ENCODE measurements around the gene CLCNKA.
"Not testable (repeated sequence)": the region's sequence is repeated elsewhere in the genome, so short reads cannot be mapped to it uniquely, and the experiment has no call there.

The CLCNKA gene

GRCh38 chr1:15997637-15998280 lies 24.1 kb upstream of the CLCNKA start:
- Histone ChIP-seq H3K4me2 (ENCODE audit: low read length) (no peak overlapping the region), H3K79me2 (ENCODE audit: insufficient read depth, low read length) (no peaks in the 10 kb centered on the region), H3K9me2 (ENCODE audit: low read depth, low read length) (no peaks in the 10 kb centered on the region), H3F3A (ENCODE audit: insufficient read depth, low read length) (no peaks in the 10 kb centered on the region), H3K27me3 (ENCODE audit: insufficient read depth, low read length) (peaks cover 11% of the 10 kb centered on the region; the same call in 1 of the 2 replicates), H4K20me1 (ENCODE audit: insufficient read depth, low read length) (no peaks in the 10 kb centered on the region), H3K4me1 (ENCODE audit: insufficient read depth, low read length, severe bottlenecking) (no peaks in the 10 kb centered on the region), H3K4me3 (ENCODE audit: low read depth, low read length, poor library complexity, severe bottlenecking) (no peak overlapping the region), H3K36me3 (ENCODE audit: insufficient read depth, low read length) (no peaks in the 10 kb centered on the region), H3K9ac (ENCODE audit: low read length) (no peak overlapping the region), H2AFZ (ENCODE audit: low read length) (no peak overlapping the region), H3K27ac (ENCODE audit: low read depth, low read length, poor library complexity, severe bottlenecking) (no peak overlapping the region), H3K9me3 (ENCODE audit: low read length) (no peaks in the 10 kb centered on the region)
- TF ChIP-seq CTCF (IDR thresholded peaks at IDR 0.05; ENCODE audit: low read length) = no peak
- no peak for TF ChIP-seq EZH2 (IDR thresholded peaks at IDR 0.05; ENCODE audit: borderline replicate concordance, low read length)

GRCh38 chr1:15998929-15999328 lies 22.9 kb upstream of the CLCNKA start:
- Histone ChIP-seq H3K9me3 (ENCODE audit: low read length) (no peaks in the 10 kb centered on the region), H2AFZ (ENCODE audit: low read length) (no peak overlapping the region), H3K36me3 (ENCODE audit: insufficient read depth, low read length) (no peaks in the 10 kb centered on the region), H3K9me2 (ENCODE audit: low read depth, low read length) (no peaks in the 10 kb centered on the region), H3K27me3 (ENCODE audit: insufficient read depth, low read length) (peaks cover 4% of the 10 kb centered on the region; the same call in 1 of the 2 replicates), H3K4me2 (ENCODE audit: low read length) (no peak overlapping the region), H3F3A (ENCODE audit: insufficient read depth, low read length) (no peaks in the 10 kb centered on the region), H3K27ac (ENCODE audit: low read depth, low read length, poor library complexity, severe bottlenecking) (no peak overlapping the region), H3K79me2 (ENCODE audit: insufficient read depth, low read length) (no peaks in the 10 kb centered on the region), H3K9ac (ENCODE audit: low read length) (no peak overlapping the region), H3K4me3 (ENCODE audit: low read depth, low read length, poor library complexity, severe bottlenecking) (no peak overlapping the region), H3K4me1 (ENCODE audit: insufficient read depth, low read length, severe bottlenecking) (no peaks in the 10 kb centered on the region), H4K20me1 (ENCODE audit: insufficient read depth, low read length) (no peaks in the 10 kb centered on the region)
- TF ChIP-seq CTCF (IDR thresholded peaks at IDR 0.05; ENCODE audit: low read length) (no peak), EZH2 (IDR thresholded peaks at IDR 0.05; ENCODE audit: borderline replicate concordance, low read length) (no peak)

GRCh38 chr1:16001274-16001673 lies 20.6 kb upstream of the CLCNKA start:
- H4K20me1 ChIP-seq (ENCODE audit: insufficient read depth, low read length); H3K36me3 ChIP-seq (ENCODE audit: insufficient read depth, low read length); H3F3A ChIP-seq (ENCODE audit: insufficient read depth, low read length); H3K4me3 ChIP-seq (ENCODE audit: low read depth, low read length, poor library complexity, severe bottlenecking); H3K79me2 ChIP-seq (ENCODE audit: insufficient read depth, low read length); H3K9me2 ChIP-seq (ENCODE audit: low read depth, low read length); H3K9ac ChIP-seq (ENCODE audit: low read length); H3K4me1 ChIP-seq (ENCODE audit: insufficient read depth, low read length, severe bottlenecking); H3K9me3 ChIP-seq (ENCODE audit: low read length); H3K27me3 ChIP-seq (ENCODE audit: insufficient read depth, low read length); H3K4me2 ChIP-seq (ENCODE audit: low read length); H2AFZ ChIP-seq (ENCODE audit: low read length); H3K27ac ChIP-seq (ENCODE audit: low read depth, low read length, poor library complexity, severe bottlenecking): not testable (repeated sequence)

DNA sequence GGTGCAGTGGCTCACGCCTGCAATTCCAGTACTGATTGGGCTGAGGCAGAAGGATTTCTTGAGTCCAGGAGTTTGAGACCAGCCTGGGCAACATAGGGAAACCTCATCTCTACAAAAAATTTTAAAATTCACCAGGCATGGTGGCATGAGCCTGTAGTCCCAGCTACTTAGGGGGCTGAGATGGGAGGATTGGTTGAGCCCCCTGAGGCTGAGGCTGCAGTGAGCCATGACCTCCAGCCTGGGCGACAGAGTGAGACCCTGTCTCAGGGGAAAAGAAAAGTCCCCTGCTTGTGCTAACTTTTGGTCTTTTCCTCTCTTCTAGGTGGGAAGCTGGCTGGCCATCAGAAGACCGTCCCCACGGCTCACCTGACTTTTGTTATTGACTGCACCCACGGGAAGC lies 16.2 kb upstream of the CLCNKA start:
- Histone ChIP-seq H3K79me2 (ENCODE audit: insufficient read depth, low read length) (no peaks in the 10 kb centered on the region), H3K36me3 (ENCODE audit: insufficient read depth, low read length) (no peaks in the 10 kb centered on the region), H2AFZ (ENCODE audit: low read length) (no peak overlapping the region), H3K27me3 (ENCODE audit: insufficient read depth, low read length) (no peaks in the 10 kb centered on the region), H3K9me3 (ENCODE audit: low read length) (no peaks in the 10 kb centered on the region), H3K27ac (ENCODE audit: low read depth, low read length, poor library complexity, severe bottlenecking) (no peak overlapping the region), H4K20me1 (ENCODE audit: insufficient read depth, low read length) (no peaks in the 10 kb centered on the region), H3K9me2 (ENCODE audit: low read depth, low read length) (no peaks in the 10 kb centered on the region), H3K4me2 (ENCODE audit: low read length) (no peak overlapping the region), H3K9ac (ENCODE audit: low read length) (no peak overlapping the region), H3K4me3 (ENCODE audit: low read depth, low read length, poor library complexity, severe bottlenecking) (no peak overlapping the region), H3K4me1 (ENCODE audit: insufficient read depth, low read length, severe bottlenecking) (no peaks in the 10 kb centered on the region), H3F3A (ENCODE audit: insufficient read depth, low read length) (no peaks in the 10 kb centered on the region)
- no peak for TF ChIP-seq EZH2 (IDR thresholded peaks at IDR 0.05; ENCODE audit: borderline replicate concordance, low read length)
- TF ChIP-seq CTCF (IDR thresholded peaks at IDR 0.05; ENCODE audit: low read length) = no peak

Data from OCI-LY1 (cell line).